SK-N-SH (cell line): ENCODE data around the gene CCDC198. TPM values are rescaled to one million over a fixed set of nuclear protein-coding genes. Genes with fewer than 3 reads are reported as not detected.

Experiments
- CTCF ChIA-PET: fragments of 300-600, 350-600 bp; formaldehyde crosslinking; extraction: SDS; loops from one replicate; lab custom pipeline; 2021; lab: Yijun Ruan, JAX
- POLR2A ChIA-PET: fragments of 350-600 bp; sonication (Branson Sonifier 250); formaldehyde crosslinking; extraction: SDS; loops from one replicate; lab custom pipeline; 2020; ENCODE audit warnings: antibody characterized with exemption, inconsistent platforms; lab: Yijun Ruan, JAX
- DNase-seq: peaks from one replicate; pipeline ENCODE4 v3.0.0; 2012
- H2AFZ ChIP-seq: fragments of 200-600 bp; sonication (generic); 2 replicates; pipeline ENCODE4 v1.8.1; 2016; ENCODE audit warnings: antibody characterized with exemption, mild to moderate bottlenecking, low read depth
- H3F3A ChIP-seq: fragments of 200-600 bp; sonication (generic); replicated peaks from 2 replicates; pipeline ENCODE3; 2016; ENCODE audit warnings: antibody characterized with exemption, mild to moderate bottlenecking; ENCODE audit not compliant: insufficient read depth
- H3K27ac ChIP-seq, 2 experiments: fragments of 200-500 bp in 1 of 2; fragments of 200-600 bp in 1 of 2; sonication (Bioruptor generic) in 1 of 2; sonication (generic), shearing (Covaris generic) in 1 of 2; 2 replicates each; pipeline versions ENCODE4 v1.5.1 to v1.6.1; 2014 to 2016; ENCODE audit warnings: low read depth in 2 of 2, inconsistent platforms in 1 of 2, low read length in 1 of 2, mild to moderate bottlenecking in 1 of 2, mixed read lengths in 1 of 2
- H3K27me3 ChIP-seq: fragments of 200-600 bp; sonication (generic), shearing (Covaris generic); 2 replicates; pipeline ENCODE4 v1.6.1; 2016; ENCODE audit warnings: mixed run types; ENCODE audit not compliant: insufficient read depth
- H3K36me3 ChIP-seq, 2 experiments: fragments of 200-500 bp in 1 of 2; fragments of 200-600 bp in 1 of 2; sonication (Bioruptor generic) in 1 of 2; sonication (generic) in 1 of 2; replicated peaks in 1 of 2; 2 replicates each; pipeline versions ENCODE3 to v1.5.1; 2014 to 2016; ENCODE audit warnings: low read length in 1 of 2, mild to moderate bottlenecking in 1 of 2; ENCODE audit not compliant: insufficient read depth in 2 of 2, control insufficient read depth in 1 of 2
- H3K4me1 ChIP-seq, 2 experiments: fragments of 200-500 bp in 1 of 2; fragments of 200-600 bp in 1 of 2; sonication (Bioruptor generic) in 1 of 2; sonication (generic), shearing (Covaris generic) in 1 of 2; 2 replicates each; pipeline versions ENCODE4 v1.5.1 to v1.6.1; 2014 to 2016; ENCODE audit warnings: low read depth in 1 of 2, low read length in 1 of 2, mixed run types in 1 of 2; ENCODE audit not compliant: insufficient read depth in 2 of 2, control insufficient read depth in 1 of 2
- H3K4me2 ChIP-seq: fragments of 200-600 bp; sonication (generic), shearing (Covaris generic); 2 replicates; pipeline ENCODE4 v1.6.1; 2017; ENCODE audit warnings: mixed run types
- H3K4me3 ChIP-seq, 2 experiments: fragments of 200-500 bp in 1 of 2; fragments of 200-600 bp in 1 of 2; sonication (Bioruptor generic) in 1 of 2; sonication (generic), shearing (Covaris generic) in 1 of 2; 2 replicates each; pipeline versions ENCODE4 v1.5.1 to v1.8.1; 2014 to 2016; ENCODE audit warnings: low read depth in 2 of 2, inconsistent platforms in 1 of 2, low read length in 1 of 2, mild to moderate bottlenecking in 1 of 2, mixed read lengths in 1 of 2, moderate library complexity in 1 of 2
- H3K79me2 ChIP-seq: fragments of 200-600 bp; sonication (generic); 2 replicates; pipeline ENCODE4 v1.8.1; 2017; ENCODE audit warnings: mild to moderate bottlenecking; ENCODE audit not compliant: insufficient read depth
- H3K9ac ChIP-seq: fragments of 200-600 bp; sonication (generic); 2 replicates; pipeline ENCODE4 v1.6.1; 2017; ENCODE audit warnings: mixed run types
- H3K9me2 ChIP-seq: fragments of 200-600 bp; sonication (generic); 2 replicates; pipeline ENCODE4 v1.6.1; 2017; ENCODE audit warnings: mixed run types
- H3K9me3 ChIP-seq: fragments of 200-600 bp; sonication (generic); 2 replicates; pipeline ENCODE4 v1.6.1; 2017; ENCODE audit warnings: mixed run types, mild to moderate bottlenecking, moderate library complexity
- H4K20me1 ChIP-seq: fragments of 200-600 bp; sonication (generic); 2 replicates; pipeline ENCODE4 v1.6.1; 2017; ENCODE audit warnings: mild to moderate bottlenecking, mixed run types; ENCODE audit not compliant: insufficient read depth
- ELF1 ChIP-seq: IDR thresholded peaks from 2 replicates; pipeline ENCODE4 v1.4.0; 2012
- EP300 ChIP-seq, 2 experiments: IDR thresholded peaks; 2 replicates each; pipeline versions ENCODE4 v1.4.0 to v1.6.1; 2012; ENCODE audit warnings: borderline replicate concordance in 1 of 2, low read depth in 1 of 2, low read length in 1 of 2
- EZH2phosphoT487 ChIP-seq: fragments of 200-600 bp; sonication (generic); IDR thresholded peaks from 2 replicates; pipeline ENCODE4 v1.6.1; 2017; ENCODE audit warnings: low read depth, mixed run types, mild to moderate bottlenecking, antibody characterized with exemption, moderate library complexity, borderline replicate concordance
- FOSL2 ChIP-seq: IDR thresholded peaks from 2 replicates; pipeline ENCODE4 v1.4.0; 2012; ENCODE audit warnings: low read depth, mild to moderate bottlenecking, moderate library complexity, borderline replicate concordance
- GABPA ChIP-seq: IDR thresholded peaks from 2 replicates; pipeline ENCODE4 v1.4.0; 2012; ENCODE audit warnings: low read depth, mild to moderate bottlenecking
- GATA2 ChIP-seq: sonication (generic); formaldehyde crosslinking; IDR thresholded peaks from 2 replicates; pipeline ENCODE4 v1.5.0; 2020; ENCODE audit warnings: mild to moderate bottlenecking, missing genetic modification reagents
- JUND ChIP-seq: IDR thresholded peaks from 2 replicates; pipeline ENCODE4 v1.4.0; 2012
- MEF2A ChIP-seq: IDR thresholded peaks from 2 replicates; pipeline ENCODE4 v1.4.0; 2012; ENCODE audit warnings: low read depth, borderline replicate concordance
- RAD21 ChIP-seq: IDR thresholded peaks from 2 replicates; pipeline ENCODE4 v1.6.1; 2012; ENCODE audit warnings: mild to moderate bottlenecking, low read length
- RFX5 ChIP-seq: IDR thresholded peaks from 2 replicates; pipeline ENCODE4 v1.6.1; 2012; ENCODE audit warnings: mild to moderate bottlenecking, improper control_type of control experiment, low read length
- RXRA ChIP-seq: IDR thresholded peaks from 2 replicates; pipeline ENCODE4 v1.4.0; 2012; ENCODE audit warnings: low read depth, mild to moderate bottlenecking, borderline replicate concordance
- TAF1 ChIP-seq: IDR thresholded peaks from 2 replicates; pipeline ENCODE4 v1.6.1; 2012; ENCODE audit warnings: low read depth, mild to moderate bottlenecking, low read length, moderate library complexity, borderline replicate concordance
- TCF12 ChIP-seq: IDR thresholded peaks from 2 replicates; pipeline ENCODE4 v1.4.0; 2012
- YY1 ChIP-seq: IDR thresholded peaks from 2 replicates; pipeline ENCODE4 v1.4.0; 2012; ENCODE audit warnings: low read depth, mild to moderate bottlenecking
- WGBS: methylation state at CpG from one replicate; pipeline ENCODE4 v1.1.6; 2017; ENCODE audit warnings: low lambda C conversion rate; 5-methylcytosine and 5-hydroxymethylcytosine counted together
- polyA plus RNA-seq, 3 experiments: library from polyadenylated mRNA; depleted of rRNA; stranded (reverse); fragments of >200 nt; gene quantifications; 2 replicates each; pipeline ENCODE4 v1.2.3, GENCODE V29; 2012
- TF ChIP-seq, protein P1 (sequence below): fragments of 200-600 bp; sonication (generic); IDR thresholded peaks from 2 replicates; pipeline ENCODE4 v1.6.1; 2017; ENCODE audit warnings: antibody characterized with exemption, mild to moderate bottlenecking, moderate library complexity
- TF ChIP-seq, protein P2 (sequence below): IDR thresholded peaks from 2 replicates; pipeline ENCODE4 v1.4.0; 2012; ENCODE audit warnings: low read depth, borderline replicate concordance
- TF ChIP-seq, protein P3 (sequence below): IDR thresholded peaks from 2 replicates; pipeline ENCODE4 v1.4.0; 2012; ENCODE audit warnings: low read depth
- TF ChIP-seq, protein P4 (sequence below): IDR thresholded peaks from 2 replicates; pipeline ENCODE4 v1.4.0; 2012; ENCODE audit warnings: low read depth, borderline replicate concordance
- TF ChIP-seq, protein P5 (sequence below): IDR thresholded peaks from 2 replicates; pipeline ENCODE4; 2012

The CCDC198 gene, protein sequence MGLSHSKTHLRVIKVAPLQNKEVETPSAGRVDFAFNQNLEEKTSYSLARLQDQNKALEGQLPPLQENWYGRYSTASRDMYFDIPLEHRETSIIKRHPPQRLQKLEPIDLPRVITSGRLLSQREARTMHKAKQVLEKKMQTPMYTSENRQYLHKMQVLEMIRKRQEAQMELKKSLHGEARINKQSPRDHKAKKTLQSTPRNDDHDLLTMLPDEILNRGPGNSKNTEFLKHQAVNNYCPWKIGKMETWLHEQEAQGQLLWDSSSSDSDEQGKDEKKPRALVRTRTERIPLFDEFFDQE
- not detected in 2 replicates for polyA plus RNA-seq (2012; rRNA removed)
- not detected in 2 replicates for polyA plus RNA-seq (2012; cell fraction: cytosol; rRNA removed)
- polyA plus RNA-seq (2012; cell fraction: nucleus; rRNA removed) = not detected in 2 replicates

- no peak for TF ChIP-seq GATA2 (CRISPR knock-in tag)
- TF ChIP-seq, protein P1, sequence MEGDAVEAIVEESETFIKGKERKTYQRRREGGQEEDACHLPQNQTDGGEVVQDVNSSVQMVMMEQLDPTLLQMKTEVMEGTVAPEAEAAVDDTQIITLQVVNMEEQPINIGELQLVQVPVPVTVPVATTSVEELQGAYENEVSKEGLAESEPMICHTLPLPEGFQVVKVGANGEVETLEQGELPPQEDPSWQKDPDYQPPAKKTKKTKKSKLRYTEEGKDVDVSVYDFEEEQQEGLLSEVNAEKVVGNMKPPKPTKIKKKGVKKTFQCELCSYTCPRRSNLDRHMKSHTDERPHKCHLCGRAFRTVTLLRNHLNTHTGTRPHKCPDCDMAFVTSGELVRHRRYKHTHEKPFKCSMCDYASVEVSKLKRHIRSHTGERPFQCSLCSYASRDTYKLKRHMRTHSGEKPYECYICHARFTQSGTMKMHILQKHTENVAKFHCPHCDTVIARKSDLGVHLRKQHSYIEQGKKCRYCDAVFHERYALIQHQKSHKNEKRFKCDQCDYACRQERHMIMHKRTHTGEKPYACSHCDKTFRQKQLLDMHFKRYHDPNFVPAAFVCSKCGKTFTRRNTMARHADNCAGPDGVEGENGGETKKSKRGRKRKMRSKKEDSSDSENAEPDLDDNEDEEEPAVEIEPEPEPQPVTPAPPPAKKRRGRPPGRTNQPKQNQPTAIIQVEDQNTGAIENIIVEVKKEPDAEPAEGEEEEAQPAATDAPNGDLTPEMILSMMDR = no peak
- TF ChIP-seq RXRA = no peak
- no peak for TF ChIP-seq MEF2A
- no peak for TF ChIP-seq GABPA
- TF ChIP-seq EP300 (IDR thresholded peaks at IDR 0.05; ENCODE audit: borderline replicate concordance in 1 of 2, low read depth in 1 of 2, low read length in 1 of 2) = no peak
- TF ChIP-seq JUND = no peak
- TF ChIP-seq, protein P2, sequence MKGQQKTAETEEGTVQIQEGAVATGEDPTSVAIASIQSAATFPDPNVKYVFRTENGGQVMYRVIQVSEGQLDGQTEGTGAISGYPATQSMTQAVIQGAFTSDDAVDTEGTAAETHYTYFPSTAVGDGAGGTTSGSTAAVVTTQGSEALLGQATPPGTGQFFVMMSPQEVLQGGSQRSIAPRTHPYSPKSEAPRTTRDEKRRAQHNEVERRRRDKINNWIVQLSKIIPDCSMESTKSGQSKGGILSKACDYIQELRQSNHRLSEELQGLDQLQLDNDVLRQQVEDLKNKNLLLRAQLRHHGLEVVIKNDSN = no peak
- no peak for TF ChIP-seq FOSL2
- no peak for TF ChIP-seq TAF1
- TF ChIP-seq, protein P3, sequence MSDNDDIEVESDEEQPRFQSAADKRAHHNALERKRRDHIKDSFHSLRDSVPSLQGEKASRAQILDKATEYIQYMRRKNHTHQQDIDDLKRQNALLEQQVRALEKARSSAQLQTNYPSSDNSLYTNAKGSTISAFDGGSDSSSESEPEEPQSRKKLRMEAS = no peak
- TF ChIP-seq EZH2phosphoT487 = no peak
- no peak for TF ChIP-seq RAD21
- no peak for TF ChIP-seq RFX5
- TF ChIP-seq, protein P4, sequence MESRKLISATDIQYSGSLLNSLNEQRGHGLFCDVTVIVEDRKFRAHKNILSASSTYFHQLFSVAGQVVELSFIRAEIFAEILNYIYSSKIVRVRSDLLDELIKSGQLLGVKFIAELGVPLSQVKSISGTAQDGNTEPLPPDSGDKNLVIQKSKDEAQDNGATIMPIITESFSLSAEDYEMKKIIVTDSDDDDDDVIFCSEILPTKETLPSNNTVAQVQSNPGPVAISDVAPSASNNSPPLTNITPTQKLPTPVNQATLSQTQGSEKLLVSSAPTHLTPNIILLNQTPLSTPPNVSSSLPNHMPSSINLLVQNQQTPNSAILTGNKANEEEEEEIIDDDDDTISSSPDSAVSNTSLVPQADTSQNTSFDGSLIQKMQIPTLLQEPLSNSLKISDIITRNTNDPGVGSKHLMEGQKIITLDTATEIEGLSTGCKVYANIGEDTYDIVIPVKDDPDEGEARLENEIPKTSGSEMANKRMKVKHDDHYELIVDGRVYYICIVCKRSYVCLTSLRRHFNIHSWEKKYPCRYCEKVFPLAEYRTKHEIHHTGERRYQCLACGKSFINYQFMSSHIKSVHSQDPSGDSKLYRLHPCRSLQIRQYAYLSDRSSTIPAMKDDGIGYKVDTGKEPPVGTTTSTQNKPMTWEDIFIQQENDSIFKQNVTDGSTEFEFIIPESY = no peak
- TF ChIP-seq YY1 = no peak
- TF ChIP-seq TCF12 = no peak
- no peak for TF ChIP-seq ELF1
- TF ChIP-seq, protein P5, sequence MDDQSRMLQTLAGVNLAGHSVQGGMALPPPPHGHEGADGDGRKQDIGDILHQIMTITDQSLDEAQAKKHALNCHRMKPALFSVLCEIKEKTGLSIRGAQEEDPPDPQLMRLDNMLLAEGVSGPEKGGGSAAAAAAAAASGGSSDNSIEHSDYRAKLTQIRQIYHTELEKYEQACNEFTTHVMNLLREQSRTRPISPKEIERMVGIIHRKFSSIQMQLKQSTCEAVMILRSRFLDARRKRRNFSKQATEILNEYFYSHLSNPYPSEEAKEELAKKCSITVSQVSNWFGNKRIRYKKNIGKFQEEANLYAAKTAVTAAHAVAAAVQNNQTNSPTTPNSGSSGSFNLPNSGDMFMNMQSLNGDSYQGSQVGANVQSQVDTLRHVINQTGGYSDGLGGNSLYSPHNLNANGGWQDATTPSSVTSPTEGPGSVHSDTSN = no peak
- no peak within 1 kb of the TSS for H3K9ac ChIP-seq
- H3K36me3 ChIP-seq = no peaks in the 10 kb centered on the region
- no peaks in the 10 kb centered on the region for H3K9me2 ChIP-seq
- no peaks in the 10 kb centered on the region; a peak in 1 of 4 replicates for H3K4me1 ChIP-seq
- H3F3A ChIP-seq = no peaks in the 10 kb centered on the region
- H3K27ac ChIP-seq = no peak within 1 kb of the TSS
- no peaks in the 10 kb centered on the region for H4K20me1 ChIP-seq
- no peak within 1 kb of the TSS for H2AFZ ChIP-seq
- H3K9me3 ChIP-seq = no peaks in the 10 kb centered on the region
- 0 out of 2 replicates have a peak within 1 kb of the TSS, but pooled peaks have one; percentile 17 for H3K4me2 ChIP-seq
- H3K4me3 ChIP-seq = no peak within 1 kb of the TSS; a peak in 1 of 4 replicates
- ChIA-PET POLR2A (no interaction called here), CTCF (no interaction called here)
- 2% methylated on average over 6 of the region's 6 CpGs for WGBS
- H3K79me2 ChIP-seq = no peaks in the 10 kb centered on the region
- no peaks in the 10 kb centered on the region for H3K27me3 ChIP-seq
- no peak for DNase-seq
These were observed at the start of gene CCDC198 for GRCh38 chr14:57493467-57494181. TSS of gene CCDC198 (minus strand) at chr14:57493857. CDS start at chr14:57493715, 142 bp downstream.
